Left renal pelvis (tissue), 4 donors: ENCODE measurements around the gene ITIH2. TPM values are rescaled to one million over a fixed set of nuclear protein-coding genes. Genes with fewer than 3 reads are reported as not detected.
A peak's percentile ranks its signal among the peaks of the same experiment; 100 is the strongest.
"Not testable (repeated sequence)": the region's sequence is repeated elsewhere in the genome, so short reads cannot be mapped to it uniquely, and the experiment has no call there.

Experiments
- DNase-seq, 4 donors: peaks; one replicate each; pipeline ENCODE4 v3.0.0-alpha.2; 2013; ENCODE audit warnings: low read depth in 4 of 4, low spot score in 3 of 4
- polyA plus RNA-seq, 4 donors: library from polyadenylated mRNA; unstranded; fragments of 120-200 nt; gene quantifications; one replicate each; pipeline ENCODE4 v1.2.1, GENCODE V29; 2013; ENCODE audit not compliant: insufficient read length in 4 of 4

Gene ITIH2
- polyA plus RNA-seq, 4 donors = 0.16 to 10.4 (median 0.59) TPM

DNA sequence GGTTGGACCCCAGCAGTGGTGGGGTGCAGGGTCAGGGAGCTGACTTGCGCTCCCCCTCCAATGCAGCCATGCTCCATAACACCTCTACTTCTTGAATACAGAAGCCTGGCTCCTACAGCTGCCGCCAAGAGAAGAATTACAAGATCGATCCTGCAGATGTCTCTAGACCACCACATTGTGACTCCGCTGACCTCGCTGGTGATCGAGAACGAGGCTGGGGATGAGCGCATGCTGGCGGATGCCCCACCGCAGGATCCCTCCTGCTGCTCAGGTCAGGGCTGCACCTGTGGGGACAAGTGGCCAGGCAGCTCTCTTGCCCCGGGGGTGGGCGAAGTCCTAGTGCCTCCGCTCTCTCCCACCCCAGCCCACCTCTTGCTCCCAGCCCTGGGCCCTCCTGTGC is 31.7 kb downstream of the ITIH2 start:
- no peak for DNase-seq

DNA sequence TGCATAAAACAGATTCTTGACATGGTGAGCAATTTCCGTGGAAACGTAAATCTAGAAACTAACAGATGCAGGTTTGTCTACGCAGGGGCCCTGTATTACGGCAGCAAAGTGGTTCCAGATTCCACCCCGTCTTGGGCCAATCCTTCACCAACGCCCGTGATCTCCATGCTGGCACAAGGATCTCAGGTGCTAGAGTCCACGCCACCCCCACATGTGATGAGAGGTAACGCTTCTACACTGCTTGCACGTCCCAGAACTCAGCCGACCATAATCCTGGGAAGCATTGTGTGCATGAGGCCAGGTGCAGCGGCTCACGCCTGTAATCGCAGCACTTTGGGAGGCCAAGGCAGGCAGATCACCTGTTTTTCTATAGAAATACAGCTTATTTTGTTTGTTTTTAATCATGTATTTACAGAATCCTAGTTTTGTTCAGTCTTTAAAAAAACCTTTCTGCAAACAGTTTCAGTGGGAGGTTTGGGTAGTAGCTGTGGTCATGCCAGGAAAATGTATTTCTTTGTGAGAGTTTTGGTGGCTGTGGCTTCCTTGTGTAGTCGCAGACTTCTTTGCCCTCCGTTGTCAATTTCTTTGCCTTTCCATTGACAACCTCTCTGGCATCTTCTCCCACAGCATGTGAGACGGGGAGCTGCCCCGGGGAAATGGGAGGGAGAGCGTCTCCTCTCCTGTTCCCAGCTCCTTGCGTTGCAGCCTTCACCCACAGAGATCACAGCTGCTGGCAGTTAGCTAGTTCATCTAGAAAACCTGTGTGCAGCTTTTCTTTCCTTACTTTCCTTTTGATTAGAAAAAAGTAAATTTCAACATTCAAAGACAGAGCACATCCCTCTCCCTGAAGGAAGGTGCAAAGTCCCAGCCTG is 35.7 kb downstream of the ITIH2 start:
- no peak for DNase-seq

DNA sequence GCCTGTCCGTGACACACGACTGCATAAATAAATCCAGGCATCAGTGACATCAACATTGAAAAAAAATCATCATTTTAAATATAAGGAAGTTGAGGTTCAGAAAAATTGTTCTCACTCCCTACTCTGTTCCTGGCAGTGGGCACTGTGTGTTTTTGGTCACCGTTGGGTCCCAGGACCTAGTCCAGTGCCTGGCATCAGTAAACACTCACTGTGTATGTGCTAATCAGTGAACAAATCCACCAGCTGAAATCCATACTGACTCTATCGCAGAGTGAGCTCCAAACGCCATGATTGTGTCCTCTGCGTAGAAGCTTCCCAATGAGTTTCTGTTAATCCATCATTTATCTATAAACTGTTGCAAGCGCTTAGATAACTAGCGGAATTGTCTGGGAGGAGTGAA is 41.2 kb downstream of the ITIH2 start:
- no peak for DNase-seq

DNA sequence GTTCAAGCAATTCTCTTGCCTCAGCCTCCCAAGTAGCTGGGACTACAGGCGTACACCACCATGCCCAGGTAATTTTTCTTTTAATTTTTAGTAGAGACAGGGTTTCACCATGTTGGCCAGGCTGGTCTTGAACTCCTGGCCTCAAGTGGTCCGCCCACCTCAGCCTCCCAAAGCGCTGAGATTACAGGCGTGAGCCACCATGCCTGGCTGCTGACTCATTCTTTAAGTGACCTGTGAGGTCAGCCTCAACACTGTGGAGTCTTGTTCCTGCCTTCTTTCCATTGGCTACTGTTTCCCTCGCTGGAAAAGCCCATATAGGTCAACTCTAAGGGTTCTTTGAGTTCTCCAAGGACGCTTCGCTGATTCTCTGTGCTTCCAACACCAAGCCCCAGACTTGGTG is 45.5 kb downstream of the ITIH2 start:
- not testable (repeated sequence) for DNase-seq

DNA sequence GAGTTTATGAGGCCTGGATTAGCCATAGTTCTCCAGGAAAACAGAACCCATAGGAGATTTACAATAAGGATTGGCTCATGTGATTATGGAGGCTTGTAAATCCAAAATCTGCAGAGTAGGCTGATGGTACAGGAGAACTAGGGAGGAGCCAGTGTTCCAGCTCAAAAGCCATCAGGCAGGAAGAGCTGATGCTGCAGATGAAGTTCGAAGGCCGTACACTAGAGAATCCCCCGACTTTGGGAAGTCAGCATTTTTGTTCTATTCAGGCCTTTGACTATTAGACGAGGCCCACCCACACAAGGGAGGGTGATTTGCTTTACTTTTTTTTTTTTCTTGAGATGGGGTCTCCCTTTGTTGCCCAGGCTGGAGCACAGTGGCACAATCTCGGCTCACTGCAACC is 47.1 kb downstream of the ITIH2 start:
- no peak for DNase-seq

DNA sequence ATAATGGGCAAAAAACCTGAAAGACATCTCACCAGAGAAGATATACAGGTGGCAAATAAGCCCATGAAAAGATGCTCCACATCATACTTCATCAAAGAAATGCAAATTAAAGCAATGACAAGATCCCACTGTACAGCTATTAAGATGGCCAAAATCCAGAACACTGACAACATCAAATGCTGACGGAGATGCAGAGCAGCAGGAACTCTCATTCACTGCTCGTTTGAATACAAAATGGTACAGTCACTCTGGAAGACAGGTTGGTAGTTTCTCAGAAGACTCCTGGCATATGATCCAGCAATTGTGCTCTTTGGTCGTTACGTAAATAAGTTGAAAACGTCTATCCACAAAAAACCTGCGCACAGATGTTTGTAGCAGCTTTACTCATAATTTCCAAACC is 49.1 kb downstream of the ITIH2 start:
- no peak for DNase-seq

DNA sequence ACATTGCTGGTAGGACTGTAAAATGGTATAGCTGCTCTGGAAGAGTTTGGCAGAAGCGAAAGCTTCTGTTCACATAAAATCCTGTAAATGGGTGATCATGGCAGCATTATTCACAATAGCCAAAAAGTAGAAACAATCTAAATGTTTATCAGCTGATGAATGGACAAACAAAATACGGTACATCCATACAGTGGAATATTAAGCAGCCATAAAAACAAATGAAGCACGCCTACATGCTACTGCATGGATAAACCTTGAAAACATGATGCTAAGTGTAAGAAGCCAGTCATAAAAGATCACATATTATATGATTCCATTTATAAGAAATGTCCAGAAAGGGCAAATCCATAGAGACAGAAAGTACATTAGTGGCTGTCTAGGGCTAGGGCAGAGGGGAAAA is 52.0 kb downstream of the ITIH2 start:
- DNase-seq = no peak

DNA sequence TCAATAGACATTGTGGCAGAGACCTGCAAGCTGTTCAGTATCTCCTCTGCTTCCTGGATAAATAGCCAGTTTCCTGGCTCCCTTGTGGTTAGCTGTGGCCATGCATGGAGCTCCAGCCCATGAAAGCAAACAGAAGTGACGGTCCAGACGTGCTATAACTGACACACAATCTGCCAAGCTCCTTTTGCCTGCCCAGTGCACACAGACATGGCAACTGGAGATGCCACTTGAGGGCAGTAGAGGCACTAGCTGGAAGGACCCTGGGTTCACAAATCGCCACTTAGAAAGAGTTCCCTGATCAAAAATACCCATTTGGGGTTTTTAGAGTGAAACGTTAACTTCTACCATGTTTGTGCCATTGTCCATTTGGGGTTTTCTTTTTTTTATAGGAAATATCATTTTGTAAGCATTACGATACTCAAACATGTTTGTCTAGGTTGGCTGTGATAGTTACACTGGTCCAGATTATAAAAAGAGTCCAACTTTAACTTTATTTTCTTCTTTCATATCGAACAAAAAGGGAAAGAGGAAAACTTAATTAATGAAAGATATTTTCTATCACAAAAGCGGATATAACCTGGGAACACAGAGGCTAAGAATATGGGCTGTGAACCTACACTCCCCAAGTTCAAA is 53.4 kb downstream of the ITIH2 start:
- no peak for DNase-seq

DNA sequence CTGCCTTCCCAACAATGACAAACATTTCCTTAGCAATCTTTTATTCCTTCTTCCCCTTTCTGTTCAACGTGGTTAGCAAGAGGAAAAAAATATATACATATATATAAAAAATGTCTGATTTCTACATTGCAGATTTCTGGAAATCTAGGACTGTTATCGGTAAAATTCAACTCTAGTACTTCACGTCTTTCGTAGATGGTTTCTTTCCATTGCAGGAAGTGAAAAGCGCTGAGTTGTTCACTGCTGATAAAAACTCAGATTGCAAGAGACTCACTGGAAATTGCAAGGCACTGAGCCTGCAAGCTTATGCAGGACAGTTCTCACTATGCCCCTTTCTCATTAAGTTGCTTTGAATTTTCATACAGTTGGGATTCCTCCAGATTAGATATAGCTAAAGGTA is 60.8 kb downstream of the ITIH2 start:
- DNase-seq = no peak

DNA sequence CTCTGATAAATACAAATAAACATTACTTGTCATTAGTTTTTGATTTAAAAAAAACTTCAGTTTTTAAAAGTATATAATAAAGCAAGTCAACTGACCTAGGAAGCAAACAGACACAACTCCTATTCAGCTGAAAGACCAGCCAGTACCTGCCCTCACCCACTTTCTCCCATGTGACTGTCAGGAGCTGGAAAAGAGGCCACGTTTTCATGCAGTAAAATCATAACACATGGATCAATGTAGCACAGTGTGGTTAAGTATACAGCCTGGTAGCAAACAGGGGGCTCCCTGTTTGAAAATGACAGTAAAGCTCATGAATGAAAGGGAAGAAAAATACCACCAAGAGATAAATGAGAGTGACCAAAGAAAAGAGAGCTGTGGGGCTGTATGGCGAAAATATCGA is 63.1 kb downstream of the ITIH2 start:
- no peak for DNase-seq

DNA sequence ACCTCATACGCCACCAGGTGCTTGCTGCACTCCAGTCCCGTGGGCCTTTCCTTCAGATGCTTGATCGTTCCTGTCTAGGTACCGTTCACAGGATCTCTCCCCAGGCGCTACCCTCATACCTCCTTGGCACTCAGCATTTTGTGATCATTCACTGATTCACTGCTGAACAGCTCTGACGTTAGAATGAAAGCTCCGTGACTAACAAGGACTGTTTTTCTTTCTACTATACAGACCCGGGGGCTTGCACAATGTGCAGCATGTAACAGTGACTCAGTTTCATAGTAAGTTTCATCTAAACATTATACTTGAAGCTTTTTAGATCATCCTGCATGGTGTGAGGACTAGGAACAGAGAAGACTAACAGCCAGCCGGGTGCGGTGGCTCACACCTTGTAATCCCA is 64.1 kb downstream of the ITIH2 start:
- no peak for DNase-seq

DNA sequence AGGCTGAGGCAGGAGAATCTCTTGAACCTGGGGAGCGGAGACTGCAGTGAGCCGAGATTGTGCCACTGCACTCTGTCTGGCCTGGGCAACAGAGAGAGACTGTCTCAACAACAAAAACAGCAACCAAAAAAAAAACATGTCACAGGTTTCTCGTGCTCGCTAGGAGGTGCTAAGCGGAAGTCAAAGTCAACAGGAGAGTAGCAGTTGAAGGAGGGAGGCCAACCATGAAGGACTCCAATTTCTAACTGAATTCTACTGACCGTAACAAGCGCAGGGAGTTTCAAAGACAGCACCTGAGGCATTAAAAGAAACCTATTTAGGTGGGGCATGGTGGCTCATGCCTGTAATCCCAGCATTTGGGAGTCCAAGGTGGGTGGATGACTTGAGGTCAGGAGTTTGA is 65.3 kb downstream of the ITIH2 start:
- no peak for DNase-seq

DNA sequence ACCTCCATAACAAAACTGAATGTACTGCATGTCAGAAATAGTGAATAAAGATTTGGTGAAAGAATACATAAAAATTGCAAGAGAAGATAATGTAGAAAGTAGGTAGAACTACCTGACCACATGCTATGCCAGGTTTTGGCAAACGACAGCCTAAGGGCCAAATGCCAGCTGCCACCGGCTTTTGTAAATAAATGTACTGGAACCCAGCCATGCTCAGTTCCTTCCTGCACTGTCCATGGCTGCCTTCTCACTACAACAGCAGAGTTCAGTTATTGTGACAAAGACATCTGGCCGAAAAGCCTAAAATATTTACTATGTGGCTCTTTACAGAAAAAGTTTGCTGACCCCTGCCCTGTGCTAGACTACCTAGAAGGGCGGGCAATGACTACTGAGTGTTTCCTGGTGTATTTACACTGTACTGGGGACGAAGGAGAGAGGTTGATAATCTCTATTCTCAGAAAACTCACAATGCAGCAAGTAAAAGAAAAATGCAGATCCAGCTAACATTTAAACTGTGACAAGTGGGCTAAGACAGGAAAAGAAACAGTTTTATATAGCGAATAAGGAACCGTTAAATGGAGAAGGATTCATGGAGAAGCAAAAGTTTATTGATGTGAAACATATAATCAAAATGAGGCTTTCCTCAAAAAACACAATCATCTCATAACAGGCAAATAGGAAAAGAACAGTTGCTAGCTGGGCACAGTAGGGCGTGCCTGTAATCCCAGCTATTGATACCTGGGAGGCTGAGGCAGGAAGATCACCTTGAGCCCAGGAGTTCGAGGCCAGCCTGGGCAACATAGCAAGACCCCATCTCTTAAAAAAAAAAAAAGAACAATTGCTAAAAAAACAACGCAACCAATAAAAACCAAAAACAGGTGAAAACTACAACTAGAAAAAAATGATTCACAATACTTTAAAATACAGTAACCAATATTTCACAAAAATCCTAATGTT is 71.0 kb downstream of the ITIH2 start:
- DNase-seq = no peak

DNA sequence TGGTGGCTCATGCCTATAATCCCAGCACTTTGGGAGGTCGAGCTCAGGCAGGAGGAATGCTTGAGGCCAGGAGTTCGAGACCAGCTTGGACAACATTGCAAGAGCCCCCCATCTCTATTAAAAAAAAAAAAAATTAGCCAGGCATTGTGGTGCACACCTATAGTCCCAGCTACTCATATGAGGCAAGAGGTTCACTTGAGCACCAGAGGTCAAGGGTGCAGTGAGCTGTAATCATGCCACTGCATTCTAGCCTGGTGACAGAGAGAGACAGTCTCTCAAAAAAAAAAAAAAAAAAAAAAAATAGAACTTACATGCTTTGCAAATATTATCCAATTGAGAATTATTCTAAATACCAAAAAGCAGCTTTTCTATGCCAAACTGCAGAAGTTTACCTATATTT is 73.7 kb downstream of the ITIH2 start:
- no peak for DNase-seq

DNA sequence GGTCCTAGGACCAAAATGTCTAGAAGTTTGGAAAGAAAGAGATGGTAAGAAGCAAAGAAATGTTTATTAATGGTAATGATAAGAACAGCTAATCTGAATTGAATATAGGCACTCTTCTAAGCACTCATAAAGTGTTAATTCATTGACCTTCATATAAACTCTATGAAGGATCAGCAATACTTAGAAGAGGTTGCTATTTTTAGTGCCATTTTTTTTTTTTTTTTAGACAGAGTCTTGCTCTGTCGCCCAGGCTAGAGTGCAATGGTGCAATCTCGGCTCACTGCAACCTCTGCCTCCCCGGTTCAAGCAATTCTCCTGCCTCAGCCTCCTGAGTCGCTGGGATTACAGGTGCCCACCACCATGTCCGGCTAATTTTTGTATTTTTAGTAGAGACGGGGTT is 79.1 kb downstream of the ITIH2 start:
- not testable (repeated sequence) for DNase-seq

DNA sequence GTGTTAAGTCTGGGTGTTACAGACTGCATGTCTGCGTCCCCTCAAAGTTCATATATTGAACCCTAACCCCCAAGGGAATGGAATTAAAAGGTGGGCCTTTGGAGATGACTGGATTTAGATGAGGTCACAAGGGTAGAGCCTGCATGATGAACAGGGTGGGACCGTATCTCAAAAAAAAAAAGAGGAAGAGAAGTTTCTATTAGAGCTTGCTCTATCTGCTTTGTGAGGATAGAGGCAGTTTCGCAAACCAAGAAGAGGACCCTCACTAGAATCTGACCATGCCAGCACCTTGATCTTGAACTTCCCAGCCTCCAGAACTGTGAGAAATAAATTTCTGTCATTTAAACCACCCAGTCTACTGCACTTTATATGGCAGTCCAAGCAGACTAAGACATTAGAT is 83.3 kb downstream of the ITIH2 start:
- no peak for DNase-seq

DNA sequence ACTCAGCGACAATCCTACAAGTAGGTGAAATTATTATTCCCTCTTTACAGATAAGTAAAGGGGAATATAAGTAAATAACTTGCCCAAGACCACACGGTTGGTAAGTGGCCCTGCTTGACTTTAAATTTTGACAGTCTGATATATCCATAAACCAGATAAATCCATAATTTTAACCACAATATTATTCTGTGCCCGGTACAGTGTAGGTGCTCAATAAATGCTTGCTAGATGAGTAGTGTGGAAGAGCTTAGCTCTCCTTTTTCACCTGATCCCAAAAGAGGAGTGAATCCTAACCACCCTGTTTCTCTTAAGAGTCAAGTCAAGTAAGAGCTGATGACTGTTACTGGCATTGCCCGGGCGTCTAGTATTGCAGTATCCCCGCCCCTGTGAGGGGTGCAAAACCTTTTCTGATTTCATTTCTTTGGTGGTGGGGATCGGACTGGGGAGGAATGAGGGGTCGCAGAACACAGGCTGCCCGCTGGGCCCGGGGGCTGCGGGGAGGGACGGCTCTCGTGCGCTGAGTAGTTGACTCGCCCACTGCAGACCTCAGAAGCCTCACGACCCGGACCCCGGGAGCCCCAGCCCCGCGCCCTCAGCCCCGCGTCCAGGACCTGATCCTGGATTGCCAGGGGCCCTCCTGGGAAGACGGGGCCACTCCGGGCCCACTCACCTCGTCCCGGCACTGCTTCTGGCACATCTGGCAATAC is 84.2 kb downstream of the ITIH2 start:
- peak in 1 of 4 donors; percentile 6 for DNase-seq

DNA sequence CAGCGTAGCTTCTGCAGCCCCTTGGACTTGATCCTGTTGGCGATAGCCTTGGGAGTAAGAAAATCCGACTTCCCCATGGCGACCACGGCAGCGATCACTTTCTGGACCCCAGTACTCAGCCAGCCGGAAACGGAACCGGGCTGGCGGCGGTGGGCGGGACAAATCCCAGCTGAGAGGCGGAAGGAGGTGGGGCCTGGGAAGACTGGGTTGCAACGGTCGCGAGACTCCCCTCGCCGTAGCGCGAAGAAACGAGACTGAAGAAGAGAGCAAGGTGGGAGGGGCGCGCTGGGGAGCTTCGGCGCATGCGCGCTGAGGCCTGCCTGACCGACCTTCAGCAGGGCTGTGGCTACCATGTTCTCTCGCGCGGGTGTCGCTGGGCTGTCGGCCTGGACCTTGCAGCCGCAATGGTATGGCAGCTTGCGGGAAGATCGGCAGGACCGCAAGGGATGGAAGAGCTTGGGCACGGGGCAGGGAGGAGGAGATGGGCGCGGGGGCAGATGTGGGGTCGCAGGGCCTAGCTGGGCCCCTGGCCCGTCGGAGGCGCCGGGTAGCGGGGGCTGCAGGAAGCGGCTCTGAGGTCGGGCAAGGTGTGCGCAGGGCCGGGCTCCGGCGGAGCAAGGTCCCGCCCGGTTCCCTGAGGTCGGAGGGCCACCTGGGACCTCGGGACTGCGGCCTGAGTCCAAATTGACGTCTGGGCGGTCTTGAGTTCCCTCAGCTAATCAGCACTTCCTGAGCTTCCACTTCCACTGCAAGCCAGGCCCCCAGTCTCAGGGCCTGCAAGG is 84.9 kb downstream of the ITIH2 start, which contains the start of the genes ATP5F1C and KIN:
Gene ATP5F1C (plus strand): TSS at position 321 of the 782 bp plus-strand sequence. CDS start 31 bp downstream, at position 352.
Gene KIN (minus strand): TSS at position 137 of the 782 bp plus-strand sequence. CDS start 60 bp downstream, at position 77.
- peak; percentile 92 to 95 (median 94) for DNase-seq

DNA sequence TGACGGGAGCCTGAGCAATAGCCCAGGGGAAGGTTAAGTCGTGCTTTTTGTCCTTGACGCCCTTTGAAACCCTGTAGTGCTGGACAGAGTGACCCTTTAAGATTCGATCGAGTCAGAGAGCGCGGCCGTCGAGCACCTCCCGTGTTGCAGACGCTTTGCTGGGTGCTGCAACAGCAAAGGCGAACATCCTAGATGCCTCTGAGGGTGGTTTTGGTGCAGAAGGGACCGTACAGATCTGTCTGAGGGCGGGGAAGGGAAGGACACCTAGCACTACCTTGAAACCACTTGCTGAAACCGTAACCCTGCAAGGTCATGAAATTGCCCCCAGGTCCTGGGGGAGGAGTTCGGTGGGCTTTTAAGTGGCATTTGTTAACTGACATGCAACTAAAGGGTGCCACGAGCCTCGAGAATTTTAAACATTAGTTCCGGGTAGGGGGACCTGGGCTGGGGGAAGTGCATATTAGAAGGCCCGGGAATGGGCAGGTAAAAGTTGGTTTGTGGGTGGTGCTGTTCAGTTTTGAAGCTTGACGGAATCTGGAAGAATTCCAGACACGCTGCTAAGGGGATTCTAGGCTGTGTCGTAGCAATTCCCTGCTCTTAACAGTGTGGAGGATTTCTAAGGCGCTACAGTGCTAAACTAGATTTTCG is 85.6 kb downstream of the ITIH2 start:
- peak in 3 of 4 donors; percentile 10 to 32 (median 16) for DNase-seq
